Central memory CD4-positive, alpha-beta T cell (primary cell): ENCODE data around the gene COG7.

ENCODE experiments used
- DNase-seq: peaks from one replicate; pipeline ENCODE4 v3.0.0; 2022
- total RNA-seq, 3 experiments: gene quantifications; one replicate each; lab custom pipeline; 2026; lab: John Stamatoyannopoulos, UW

COG7 gene
- total RNA-seq = 21.1 to 31.6 (median 24.0) reads per million in 3 experiments

GRCh38 chr16:23452572-23453337 lies at the start of gene COG7:
Gene COG7 (minus strand): TSS chr16:23453189. CDS start chr16:23452994, 195 bp downstream.
- peak; percentile 81 for DNase-seq

GRCh38 chr16:23502466-23502865 lies 49.5 kb upstream of the COG7 start:
- DNase-seq = no peak

GRCh38 chr16:23501291-23501690 lies 48.3 kb upstream of the COG7 start:
- no peak for DNase-seq

- DNase-seq = no peak
These were observed 47.9 kb upstream of the COG7 start for GRCh38 chr16:23500862-23501225.

GRCh38 chr16:23500212-23500861 lies 47.3 kb upstream of the COG7 start:
- DNase-seq = no peak

GRCh38 chr16:23499801-23500200 lies 46.8 kb upstream of the COG7 start:
- no peak for DNase-seq

GRCh38 chr16:23498863-23499262 lies 45.9 kb upstream of the COG7 start:
- DNase-seq = no peak

GRCh38 chr16:23497543-23497868 lies 44.5 kb upstream of the COG7 start:
- no peak for DNase-seq

GRCh38 chr16:23496821-23497542 lies 44.0 kb upstream of the COG7 start:
- DNase-seq = no peak

GRCh38 chr16:23495671-23496070 lies 42.7 kb upstream of the COG7 start:
- no peak for DNase-seq

- no peak for DNase-seq
These were observed 41.2 kb upstream of the COG7 start for GRCh38 chr16:23494188-23494587.

GRCh38 chr16:23491490-23492391 lies 38.8 kb upstream of the COG7 start:
- DNase-seq = no peak

GRCh38 chr16:23486480-23486879 lies 33.5 kb upstream of the COG7 start:
- DNase-seq = no peak

- DNase-seq = no peak
These were observed 32.9 kb upstream of the COG7 start for GRCh38 chr16:23485841-23486240.

GRCh38 chr16:23485257-23485614 lies 32.2 kb upstream of the COG7 start:
- DNase-seq = no peak

GRCh38 chr16:23484510-23485256 lies 31.7 kb upstream of the COG7 start:
- no peak for DNase-seq

- peak; percentile 3 for DNase-seq
These were observed 30.5 kb upstream of the COG7 start for GRCh38 chr16:23483492-23483891.

- peak; percentile 36 for DNase-seq
These were observed 29.8 kb upstream of the COG7 start for GRCh38 chr16:23482778-23483177.

- no peak for DNase-seq
These were observed 27.3 kb upstream of the COG7 start for GRCh38 chr16:23480257-23480656.

- no peak for DNase-seq
These were observed 26.1 kb upstream of the COG7 start for GRCh38 chr16:23479138-23479537.

- DNase-seq = no peak
These were observed 25.6 kb upstream of the COG7 start for GRCh38 chr16:23478566-23478965.

- DNase-seq = no peak
These were observed 23.3 kb upstream of the COG7 start for GRCh38 chr16:23476289-23476688.
